ENCODE measurements around the gene AMBP. TPM values are rescaled to one million over a fixed set of nuclear protein-coding genes. Genes with fewer than 3 reads are reported as not detected.

AMBP gene
- total and polyA plus RNA-seq, 2 of the 13 experiments (the other 11 are each of a cell fraction or from before 2014, with no cell fraction given) = 1,510 to 2,580 TPM

DNA sequence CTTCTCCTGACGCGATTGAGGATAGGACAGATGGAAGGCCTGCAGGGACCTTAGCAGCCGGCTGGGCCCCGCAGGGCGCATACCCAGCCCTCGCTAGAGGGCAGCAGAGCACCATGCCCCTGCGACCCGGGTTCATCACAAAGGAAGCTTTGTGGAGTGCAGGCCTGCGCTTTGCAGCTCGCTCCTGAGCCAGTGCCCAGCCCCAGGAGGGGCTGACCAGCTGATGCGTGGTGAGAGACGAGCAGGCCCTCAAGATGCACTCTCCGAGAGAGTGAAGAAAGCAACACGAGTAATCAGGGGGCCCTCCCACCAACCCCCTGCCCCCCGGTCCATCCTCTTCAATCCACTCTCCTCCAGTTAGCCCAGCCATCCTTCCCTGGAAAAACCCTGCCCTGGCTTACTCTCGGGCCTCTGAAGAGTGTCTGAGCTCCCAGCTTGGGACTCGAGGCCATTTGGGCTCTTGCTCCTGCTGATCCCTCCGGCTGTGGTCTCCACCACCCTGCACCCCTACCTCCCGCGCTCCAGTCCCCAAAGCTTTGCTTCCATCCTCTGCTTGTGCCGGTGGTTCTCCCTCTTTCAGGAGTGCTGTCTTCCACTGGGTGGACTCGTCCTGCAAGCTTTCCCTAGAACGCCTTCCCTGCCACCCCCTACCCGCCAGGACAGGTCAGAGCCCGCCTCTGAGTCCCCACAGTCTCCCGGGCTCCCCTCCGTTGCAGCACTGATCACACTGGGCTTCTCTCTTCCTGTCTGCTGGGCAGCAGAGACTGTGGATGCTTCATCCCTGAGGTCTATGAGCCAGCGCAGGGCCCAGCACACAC, 30.1 kb upstream of the AMBP start (continued):
- TF ChIP-seq, protein P1, sequence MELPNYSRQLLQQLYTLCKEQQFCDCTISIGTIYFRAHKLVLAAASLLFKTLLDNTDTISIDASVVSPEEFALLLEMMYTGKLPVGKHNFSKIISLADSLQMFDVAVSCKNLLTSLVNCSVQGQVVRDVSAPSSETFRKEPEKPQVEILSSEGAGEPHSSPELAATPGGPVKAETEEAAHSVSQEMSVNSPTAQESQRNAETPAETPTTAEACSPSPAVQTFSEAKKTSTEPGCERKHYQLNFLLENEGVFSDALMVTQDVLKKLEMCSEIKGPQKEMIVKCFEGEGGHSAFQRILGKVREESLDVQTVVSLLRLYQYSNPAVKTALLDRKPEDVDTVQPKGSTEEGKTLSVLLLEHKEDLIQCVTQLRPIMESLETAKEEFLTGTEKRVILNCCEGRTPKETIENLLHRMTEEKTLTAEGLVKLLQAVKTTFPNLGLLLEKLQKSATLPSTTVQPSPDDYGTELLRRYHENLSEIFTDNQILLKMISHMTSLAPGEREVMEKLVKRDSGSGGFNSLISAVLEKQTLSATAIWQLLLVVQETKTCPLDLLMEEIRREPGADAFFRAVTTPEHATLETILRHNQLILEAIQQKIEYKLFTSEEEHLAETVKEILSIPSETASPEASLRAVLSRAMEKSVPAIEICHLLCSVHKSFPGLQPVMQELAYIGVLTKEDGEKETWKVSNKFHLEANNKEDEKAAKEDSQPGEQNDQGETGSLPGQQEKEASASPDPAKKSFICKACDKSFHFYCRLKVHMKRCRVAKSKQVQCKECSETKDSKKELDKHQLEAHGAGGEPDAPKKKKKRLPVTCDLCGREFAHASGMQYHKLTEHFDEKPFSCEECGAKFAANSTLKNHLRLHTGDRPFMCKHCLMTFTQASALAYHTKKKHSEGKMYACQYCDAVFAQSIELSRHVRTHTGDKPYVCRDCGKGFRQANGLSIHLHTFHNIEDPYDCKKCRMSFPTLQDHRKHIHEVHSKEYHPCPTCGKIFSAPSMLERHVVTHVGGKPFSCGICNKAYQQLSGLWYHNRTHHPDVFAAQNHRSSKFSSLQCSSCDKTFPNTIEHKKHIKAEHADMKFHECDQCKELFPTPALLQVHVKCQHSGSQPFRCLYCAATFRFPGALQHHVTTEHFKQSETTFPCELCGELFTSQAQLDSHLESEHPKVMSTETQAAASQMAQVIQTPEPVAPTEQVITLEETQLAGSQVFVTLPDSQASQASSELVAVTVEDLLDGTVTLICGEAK (IDR thresholded peaks at IDR 0.05) = no peak
- TF ChIP-seq, protein P1 (CRISPR knock-in tag; IDR thresholded peaks at IDR 0.05) = no peak
- TF ChIP-seq JUNB (CRISPR knock-in tag; IDR thresholded peaks at IDR 0.05; ENCODE audit: borderline replicate concordance) (no peak), MEIS2 (CRISPR knock-in tag; IDR thresholded peaks at IDR 0.05) (peak; percentile 64; the same call in 1 of the 2 replicates), HCFC1 (IDR thresholded peaks at IDR 0.05; ENCODE audit: low read depth, low read length) (no peak), RARA (CRISPR knock-in tag; IDR thresholded peaks at IDR 0.05) (peak; percentile 35), PLRG1 (conservative IDR thresholded peaks at IDR 0.05) (no peak), SIX1 (CRISPR knock-in tag; IDR thresholded peaks at IDR 0.05; ENCODE audit: borderline replicate concordance) (no peak), ZNF7 (CRISPR knock-in tag; IDR thresholded peaks at IDR 0.05) (no peak), ZNF232 (CRISPR knock-in tag; IDR thresholded peaks at IDR 0.05; ENCODE audit: borderline replicate concordance) (peak; percentile 69; the same call in 1 of the 2 replicates), HMGXB4 (CRISPR knock-in tag; IDR thresholded peaks at IDR 0.05; ENCODE audit: borderline replicate concordance in 1 of 2, low read depth in 1 of 2) (peak; percentile 90 to 97)
- TF ChIP-seq, protein P2, sequence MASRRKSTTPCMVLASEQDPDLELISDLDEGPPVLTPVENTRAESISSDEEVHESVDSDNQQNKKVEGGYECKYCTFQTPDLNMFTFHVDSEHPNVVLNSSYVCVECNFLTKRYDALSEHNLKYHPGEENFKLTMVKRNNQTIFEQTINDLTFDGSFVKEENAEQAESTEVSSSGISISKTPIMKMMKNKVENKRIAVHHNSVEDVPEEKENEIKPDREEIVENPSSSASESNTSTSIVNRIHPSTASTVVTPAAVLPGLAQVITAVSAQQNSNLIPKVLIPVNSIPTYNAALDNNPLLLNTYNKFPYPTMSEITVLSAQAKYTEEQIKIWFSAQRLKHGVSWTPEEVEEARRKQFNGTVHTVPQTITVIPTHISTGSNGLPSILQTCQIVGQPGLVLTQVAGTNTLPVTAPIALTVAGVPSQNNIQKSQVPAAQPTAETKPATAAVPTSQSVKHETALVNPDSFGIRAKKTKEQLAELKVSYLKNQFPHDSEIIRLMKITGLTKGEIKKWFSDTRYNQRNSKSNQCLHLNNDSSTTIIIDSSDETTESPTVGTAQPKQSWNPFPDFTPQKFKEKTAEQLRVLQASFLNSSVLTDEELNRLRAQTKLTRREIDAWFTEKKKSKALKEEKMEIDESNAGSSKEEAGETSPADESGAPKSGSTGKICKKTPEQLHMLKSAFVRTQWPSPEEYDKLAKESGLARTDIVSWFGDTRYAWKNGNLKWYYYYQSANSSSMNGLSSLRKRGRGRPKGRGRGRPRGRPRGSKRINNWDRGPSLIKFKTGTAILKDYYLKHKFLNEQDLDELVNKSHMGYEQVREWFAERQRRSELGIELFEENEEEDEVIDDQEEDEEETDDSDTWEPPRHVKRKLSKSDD (CRISPR knock-in tag; IDR thresholded peaks at IDR 0.05; ENCODE audit: low read depth) = no peak
